ENCODE data around the gene FNIP1. TPM values are rescaled to one million over a fixed set of nuclear protein-coding genes. Genes with fewer than 3 reads are reported as not detected.

The FNIP1 gene
- total and polyA plus RNA-seq, 2 of the 8 experiments (the other 6 are each of a cell fraction or from before 2014, with no cell fraction given), result 3.5 to 17.3 TPM

GRCh38 chr5:131745703-131746102 is 51.1 kb downstream of the FNIP1 start:
- peaks cover 0 to 12% of the 10 kb centered on the region in 2 experiments; a peak in 2 of 4 replicates for H3K79me2 ChIP-seq (ENCODE audit: control insufficient read depth in 1 of 2, insufficient read depth in 2 of 2, low read length in 2 of 2)
- H2BK120ac ChIP-seq (replicated peaks; ENCODE audit: low read depth, low read length), result no peak overlapping the region
- 91% methylated on average over 4 of the region's 4 CpGs; no CpG with 5 or more reads in 1 of the 2 experiments for WGBS, 2 experiments (ENCODE audit: extremely low coverage in 1 of 2, insufficient coverage in 1 of 2, insufficient read length in 1 of 2, insufficient replicate concordance in 2 of 2, low coverage in 1 of 2, low lambda C conversion rate in 2 of 2, missing lambda C conversion rate in 1 of 2)
- no peaks in the 10 kb centered on the region for H3K27me3 ChIP-seq (replicated peaks in 1 of 4; ENCODE audit: control insufficient read depth in 3 of 4, extremely low read depth in 1 of 4, insufficient read depth in 3 of 4, low read length in 3 of 4)
- no peak overlapping the region for H3K18ac ChIP-seq (ENCODE audit: extremely low read depth, low read length)
- no peak overlapping the region for H3K4ac ChIP-seq (replicated peaks; ENCODE audit: insufficient read length, low read depth, low read length)
- peaks cover 0 to 3% of the 10 kb centered on the region in 2 experiments for H4K20me1 ChIP-seq (replicated peaks in 1 of 2; ENCODE audit: control insufficient read depth in 1 of 2, insufficient read depth in 2 of 2, low read length in 2 of 2)
- TF ChIP-seq FOSL1 (IDR thresholded peaks at IDR 0.05; ENCODE audit: insufficient read depth, low read depth, low read length), result no peak
- TF ChIP-seq HDAC2 (IDR thresholded peaks at IDR 0.05; ENCODE audit: borderline replicate concordance in 1 of 2, low read depth in 2 of 2, low read length in 2 of 2), result no peak
- TF ChIP-seq SRF (IDR thresholded peaks at IDR 0.05; ENCODE audit: low read depth, low read length), result no peak
- no peak for TF ChIP-seq CREB1 (IDR thresholded peaks at IDR 0.05)
- TF ChIP-seq CTBP2 (IDR thresholded peaks at IDR 0.05; ENCODE audit: borderline replicate concordance, insufficient read depth, insufficient read length, low read length), result no peak
- TF ChIP-seq PHF8 (conservative IDR thresholded peaks at IDR 0.05; ENCODE audit: low read depth, low read length), result no peak
- TF ChIP-seq EZH2 (IDR thresholded peaks at IDR 0.05; ENCODE audit: low read depth, low read length, severe bottlenecking), result no peak
- TF ChIP-seq KDM4A (IDR thresholded peaks at IDR 0.05; ENCODE audit: low read depth, low read length, severe bottlenecking), result no peak
- TF ChIP-seq SAP30 (IDR thresholded peaks at IDR 0.05; ENCODE audit: insufficient read depth, insufficient replicate concordance, low read length), result no peak
- TF ChIP-seq NANOG (IDR thresholded peaks at IDR 0.05; ENCODE audit: insufficient read depth, low read depth, low read length, poor library complexity, severe bottlenecking), result no peak
- TF ChIP-seq SIRT6 (IDR thresholded peaks at IDR 0.05; ENCODE audit: low read length), result no peak
- TF ChIP-seq BACH1 (IDR thresholded peaks at IDR 0.05; ENCODE audit: low read length), result no peak
- no peak for TF ChIP-seq TAF7 (optimal IDR thresholded peaks at IDR 0.05; ENCODE audit: borderline replicate concordance, low read depth, low read length)
- no peak for TF ChIP-seq GABPA (IDR thresholded peaks at IDR 0.05; ENCODE audit: borderline replicate concordance, insufficient read depth, low read length)
- POLR2A ChIA-PET (ENCODE audit: partially characterized antibody), result no interaction called here
- peaks cover 0 to 5% (median 0%) of the 10 kb centered on the region in 4 experiments; a peak in 1 of 8 replicates for H3K36me3 ChIP-seq (ENCODE audit: control insufficient read depth in 2 of 4, insufficient read depth in 4 of 4, low read length in 3 of 4)
- no peak overlapping the region for H2BK5ac ChIP-seq (ENCODE audit: low read depth, low read length)
- H3K56ac ChIP-seq (replicated peaks; ENCODE audit: insufficient read length, low read depth, low read length), result no peak overlapping the region
- no peaks in the 10 kb centered on the region for H3K9me3 ChIP-seq (ENCODE audit: insufficient read depth in 2 of 2, low read depth in 1 of 2, low read length in 1 of 2)
- H4K91ac ChIP-seq (replicated peaks; ENCODE audit: insufficient read length, low read length), result no peak overlapping the region
- H2AFZ ChIP-seq (ENCODE audit: low read length), result no peak overlapping the region
- H3K4me3 ChIP-seq (ENCODE audit: extremely low read depth in 1 of 4, insufficient read depth in 2 of 4, low read depth in 3 of 4, low read length in 4 of 4), result no peak overlapping the region
- no peak overlapping the region for H3K27ac ChIP-seq (ENCODE audit: low read depth, low read length)
- H3K79me1 ChIP-seq (ENCODE audit: low read depth, low read length), result peaks cover 2% of the 10 kb centered on the region; the same call in 1 of the 2 replicates
- no peak overlapping the region for H3K23ac ChIP-seq (ENCODE audit: insufficient read length)
- H3K14ac ChIP-seq (ENCODE audit: insufficient read length), result no peak overlapping the region
- H3K4me2 ChIP-seq (ENCODE audit: insufficient read depth in 1 of 2, low read depth in 2 of 2, low read length in 2 of 2), result no peak overlapping the region
- H2AK5ac ChIP-seq (ENCODE audit: low read depth, low read length), result no peak overlapping the region
- no peak for DNase-seq (ENCODE audit: low read depth in 1 of 2, low spot score in 2 of 2)
- H2BK12ac ChIP-seq (ENCODE audit: low read depth, low read length), result no peak overlapping the region
- no peak overlapping the region for H2BK20ac ChIP-seq (ENCODE audit: low read length)
- H3K9ac ChIP-seq (replicated peaks in 1 of 4; ENCODE audit: extremely low read depth in 1 of 4, low read depth in 3 of 4, low read length in 3 of 4), result no peak overlapping the region
- CTCF ChIA-PET (ENCODE audit: partially characterized antibody), result no interaction called here
- no peak overlapping the region for H2BK15ac ChIP-seq (ENCODE audit: low read length)
- no peak overlapping the region for H4K5ac ChIP-seq (ENCODE audit: insufficient read length, low read depth, low read length)
- no peak overlapping the region for H4K8ac ChIP-seq (ENCODE audit: extremely low read depth, insufficient read depth, low read length)
- H3K23me2 ChIP-seq (ENCODE audit: low read depth, low read length), result no peaks in the 10 kb centered on the region; the same call in 1 of the 2 replicates
- FAIRE-seq, result no peak
- no peaks in the 10 kb centered on the region for H3K4me1 ChIP-seq (replicated peaks in 1 of 4; ENCODE audit: control insufficient read depth in 3 of 4, insufficient read depth in 4 of 4, low read length in 3 of 4)
